GM12865 (cell line): ENCODE data around the gene FBXW11.

ENCODE experiments used
- DNase-seq: peaks from one replicate; pipeline ENCODE4 v3.0.0; 2010; ENCODE audit warnings: low read depth
- H3K4me3 ChIP-seq: 2 replicates; pipeline ENCODE4 v1.5.1; 2011; ENCODE audit warnings: mild to moderate bottlenecking, low read depth, low read length, control low read depth
- CTCF ChIP-seq: IDR thresholded peaks from 2 replicates; pipeline ENCODE4 v1.5.1; 2011; ENCODE audit warnings: low read length, control low read depth, low read depth, inconsistent platforms; ENCODE audit not compliant: insufficient read depth; ENCODE audit errors: missing control alignments

The FBXW11 gene

GRCh38 chr5:171825051-171825450, 181.4 kb downstream of the FBXW11 start:
- TF ChIP-seq CTCF: no peak
- no peak overlapping the region for H3K4me3 ChIP-seq
- no peak for DNase-seq

- DNase-seq: no peak
- TF ChIP-seq CTCF: no peak
- no peak overlapping the region for H3K4me3 ChIP-seq
Measured at GRCh38 chr5:171823269-171823668, 183.2 kb downstream of the FBXW11 start.

GRCh38 chr5:171821286-171821685, 185.2 kb downstream of the FBXW11 start:
- TF ChIP-seq CTCF: no peak
- H3K4me3 ChIP-seq: no peak overlapping the region
- DNase-seq: no peak

- no peak for DNase-seq
- H3K4me3 ChIP-seq: no peak overlapping the region
- TF ChIP-seq CTCF: no peak
Measured at GRCh38 chr5:171820561-171820960, 185.9 kb downstream of the FBXW11 start.

- no peak overlapping the region for H3K4me3 ChIP-seq
- no peak for TF ChIP-seq CTCF
- no peak for DNase-seq
Measured at GRCh38 chr5:171816666-171817065, 189.8 kb downstream of the FBXW11 start.

- H3K4me3 ChIP-seq: no peak overlapping the region
- no peak for TF ChIP-seq CTCF
- no peak for DNase-seq
Measured at GRCh38 chr5:171813813-171814490, 192.5 kb downstream of the FBXW11 start.

- no peak for TF ChIP-seq CTCF
- DNase-seq: no peak
- H3K4me3 ChIP-seq: no peak overlapping the region
Measured at GRCh38 chr5:171813270-171813669, 193.2 kb downstream of the FBXW11 start.
